Right atrium auricular region (tissue), 2 donors: ENCODE data around the gene MYCN. TPM values are rescaled to one million over a fixed set of nuclear protein-coding genes. Genes with fewer than 3 reads are reported as not detected.

Experiments
- DNase-seq: peaks from one replicate; pipeline ENCODE4 v3.0.0-alpha.2; 2019; ENCODE audit warnings: low spot score
- H3K27ac ChIP-seq, 2 donors: fragments of 200-600 bp; sonication (generic); 1 replicate in 1 of 2; 2 replicates in 1 of 2; pipeline ENCODE4 v1.5.1; 2016 to 2019
- H3K27me3 ChIP-seq, 2 donors: fragments of 200-600 bp; sonication (generic); one replicate each; pipeline versions ENCODE4 v1.5.1 to v1.6.0; 2017 to 2019
- H3K36me3 ChIP-seq: fragments of 200-600 bp; sonication (generic); one replicate; pipeline ENCODE4 v1.5.1; 2016
- H3K4me1 ChIP-seq, 2 donors: fragments of 200-600 bp; sonication (generic); one replicate each; pipeline versions ENCODE4 v1.5.1 to v1.6.0; 2017 to 2019
- H3K4me3 ChIP-seq, 2 donors: fragments of 200-600 bp; sonication (generic); 1 replicate in 1 of 2; 2 replicates in 1 of 2; pipeline ENCODE4 v1.5.1; 2017 to 2019; ENCODE audit warnings: mild to moderate bottlenecking in 1 of 2, moderate library complexity in 1 of 2
- H3K9me3 ChIP-seq, 2 donors: fragments of 200-600 bp; sonication (generic); one replicate each; pipeline ENCODE4 v1.5.1; 2019
- total RNA-seq, 2 donors: library from RNA; depleted of rRNA; stranded (reverse); fragments of >200 nt; gene quantifications; one replicate each; pipeline ENCODE4 v1.1.0, GENCODE V29; 2016
- TF ChIP-seq, protein P1 (sequence below), 2 donors: fragments of 200-600 bp; sonication (generic); IDR thresholded peaks; one replicate each; pipeline ENCODE4 v1.5.1; 2019; ENCODE audit warnings: antibody characterized with exemption in 2 of 2

The MYCN gene
- total RNA-seq, 2 donors from 2014 or later = 0.30 to 0.63 TPM

DNA sequence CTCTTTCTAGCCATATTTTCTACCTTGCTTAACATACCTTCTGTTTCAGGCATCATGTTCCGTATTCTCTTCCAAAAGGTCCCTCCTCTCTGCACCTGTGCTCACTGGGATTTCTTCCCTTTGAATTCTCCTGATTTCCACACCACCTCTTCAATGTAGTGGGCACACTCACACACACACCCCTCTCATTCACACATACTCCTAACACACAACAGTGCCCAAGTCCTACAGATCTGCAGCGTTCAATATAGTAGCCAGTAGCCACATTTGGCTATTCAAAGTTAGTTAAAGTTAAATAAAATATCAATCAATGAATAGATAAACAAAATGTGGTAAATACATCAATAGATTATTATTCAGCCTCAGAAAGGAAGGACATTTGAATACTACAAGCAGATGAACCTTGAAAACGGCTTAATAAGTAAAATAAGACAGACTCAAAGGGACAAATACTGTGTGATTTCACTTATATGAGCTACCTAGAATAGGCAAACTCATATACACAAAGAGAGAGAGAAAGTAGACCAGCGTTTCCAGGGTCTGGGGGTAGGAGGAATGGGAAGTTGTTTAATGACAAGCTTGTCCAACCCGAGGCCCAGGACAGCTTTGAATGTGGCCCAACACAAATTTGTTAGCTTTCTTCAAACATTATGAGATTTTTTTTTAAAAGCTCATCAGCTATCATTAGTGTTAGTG, 34.4 kb downstream of the MYCN start:
- H3K36me3 ChIP-seq = no peaks in the 10 kb centered on the region
- no peaks in the 10 kb centered on the region for H3K4me1 ChIP-seq
- H3K27me3 ChIP-seq = no peaks in the 10 kb centered on the region
- TF ChIP-seq, protein P1, sequence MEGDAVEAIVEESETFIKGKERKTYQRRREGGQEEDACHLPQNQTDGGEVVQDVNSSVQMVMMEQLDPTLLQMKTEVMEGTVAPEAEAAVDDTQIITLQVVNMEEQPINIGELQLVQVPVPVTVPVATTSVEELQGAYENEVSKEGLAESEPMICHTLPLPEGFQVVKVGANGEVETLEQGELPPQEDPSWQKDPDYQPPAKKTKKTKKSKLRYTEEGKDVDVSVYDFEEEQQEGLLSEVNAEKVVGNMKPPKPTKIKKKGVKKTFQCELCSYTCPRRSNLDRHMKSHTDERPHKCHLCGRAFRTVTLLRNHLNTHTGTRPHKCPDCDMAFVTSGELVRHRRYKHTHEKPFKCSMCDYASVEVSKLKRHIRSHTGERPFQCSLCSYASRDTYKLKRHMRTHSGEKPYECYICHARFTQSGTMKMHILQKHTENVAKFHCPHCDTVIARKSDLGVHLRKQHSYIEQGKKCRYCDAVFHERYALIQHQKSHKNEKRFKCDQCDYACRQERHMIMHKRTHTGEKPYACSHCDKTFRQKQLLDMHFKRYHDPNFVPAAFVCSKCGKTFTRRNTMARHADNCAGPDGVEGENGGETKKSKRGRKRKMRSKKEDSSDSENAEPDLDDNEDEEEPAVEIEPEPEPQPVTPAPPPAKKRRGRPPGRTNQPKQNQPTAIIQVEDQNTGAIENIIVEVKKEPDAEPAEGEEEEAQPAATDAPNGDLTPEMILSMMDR (IDR thresholded peaks at IDR 0.05) = no peak
- H3K27ac ChIP-seq = no peak overlapping the region
- no peaks in the 10 kb centered on the region for H3K9me3 ChIP-seq
- no peak overlapping the region for H3K4me3 ChIP-seq
- no peak for DNase-seq

DNA sequence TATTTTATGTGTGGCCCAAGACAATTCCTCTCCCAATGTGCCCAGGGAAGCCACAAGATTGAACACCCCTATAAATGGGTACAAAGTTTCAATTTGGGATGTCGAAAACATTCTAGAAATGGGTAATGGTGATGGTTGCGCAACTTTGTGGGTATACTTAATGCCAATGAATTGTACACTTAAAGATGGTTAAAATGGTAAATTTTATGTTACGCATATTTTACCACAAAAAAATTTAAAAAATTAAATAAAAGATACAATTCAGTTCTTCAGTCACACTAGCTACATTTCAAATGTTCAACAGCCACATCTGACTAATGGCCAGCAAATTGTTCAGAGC, 34.9 kb downstream of the MYCN start:
- Histone ChIP-seq H3K4me1 (no peaks in the 10 kb centered on the region), H3K27me3 (no peaks in the 10 kb centered on the region), H3K27ac (no peak overlapping the region), H3K36me3 (no peaks in the 10 kb centered on the region), H3K4me3 (no peak overlapping the region), H3K9me3 (no peaks in the 10 kb centered on the region)
- TF ChIP-seq, protein P1 (IDR thresholded peaks at IDR 0.05) = no peak
- no peak for DNase-seq

DNA sequence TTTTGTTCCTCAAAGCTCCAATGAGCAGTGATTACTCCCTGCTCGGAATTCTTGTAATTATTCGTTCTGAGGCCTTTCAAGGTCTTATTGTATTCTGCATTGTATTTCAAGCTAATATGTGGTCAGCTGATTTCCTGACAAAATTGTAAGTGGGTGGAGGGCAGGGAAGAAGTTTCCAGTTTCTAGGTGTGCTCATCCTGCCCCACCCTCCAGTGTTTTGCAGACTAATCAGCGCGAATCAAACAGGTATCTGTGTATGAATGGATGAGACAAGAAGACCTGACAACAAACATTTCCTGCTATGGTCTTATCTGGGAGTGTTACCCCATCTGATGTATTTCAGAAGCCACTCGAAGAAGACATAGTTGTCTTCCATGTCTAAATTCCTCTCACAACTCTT, 35.3 kb downstream of the MYCN start:
- H3K9me3 ChIP-seq = no peaks in the 10 kb centered on the region
- no peaks in the 10 kb centered on the region for H3K36me3 ChIP-seq
- no peaks in the 10 kb centered on the region for H3K27me3 ChIP-seq
- no peak for DNase-seq
- H3K4me3 ChIP-seq = no peak overlapping the region
- TF ChIP-seq, protein P1 (IDR thresholded peaks at IDR 0.05) = no peak
- H3K4me1 ChIP-seq = no peaks in the 10 kb centered on the region
- H3K27ac ChIP-seq = no peak overlapping the region

DNA sequence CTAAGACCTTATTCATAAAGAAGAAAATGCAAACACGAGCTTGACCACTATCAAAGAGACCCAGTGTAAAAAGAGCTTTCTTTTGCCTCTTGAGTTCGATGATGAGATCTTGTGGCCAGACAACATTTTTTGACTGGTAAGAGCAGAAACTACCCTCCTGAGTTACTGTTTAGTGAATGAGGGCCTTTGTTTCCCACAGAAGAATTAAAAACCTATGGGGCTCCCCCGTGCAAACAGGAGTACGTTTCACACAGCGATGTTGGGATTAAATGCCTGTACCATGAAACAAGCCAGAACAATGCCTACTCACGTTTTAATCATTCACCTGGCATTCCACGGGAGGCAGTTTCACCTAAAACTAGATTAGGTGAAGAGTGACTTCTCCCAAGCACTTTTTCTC, 36.0 kb downstream of the MYCN start:
- Histone ChIP-seq H3K9me3 (no peaks in the 10 kb centered on the region), H3K4me1 (no peaks in the 10 kb centered on the region), H3K27me3 (no peaks in the 10 kb centered on the region), H3K27ac (no peak overlapping the region), H3K36me3 (no peaks in the 10 kb centered on the region), H3K4me3 (no peak overlapping the region)
- no peak for DNase-seq
- TF ChIP-seq, protein P1 (IDR thresholded peaks at IDR 0.05) = no peak

GRCh38 chr2:15979051-15979758, 38.9 kb downstream of the MYCN start:
- H3K4me1 ChIP-seq = no peaks in the 10 kb centered on the region
- H3K9me3 ChIP-seq = no peaks in the 10 kb centered on the region
- no peaks in the 10 kb centered on the region for H3K27me3 ChIP-seq
- no peak overlapping the region for H3K27ac ChIP-seq
- no peak for DNase-seq
- no peaks in the 10 kb centered on the region for H3K36me3 ChIP-seq
- TF ChIP-seq, protein P1 (IDR thresholded peaks at IDR 0.05) = no peak
- H3K4me3 ChIP-seq = no peak overlapping the region
